ENCODE measurements around the gene MYLK2.

GRCh38 chr20:31870726-31871617 is 51.8 kb downstream of the MYLK2 start:
- TF ChIP-seq, protein P1, sequence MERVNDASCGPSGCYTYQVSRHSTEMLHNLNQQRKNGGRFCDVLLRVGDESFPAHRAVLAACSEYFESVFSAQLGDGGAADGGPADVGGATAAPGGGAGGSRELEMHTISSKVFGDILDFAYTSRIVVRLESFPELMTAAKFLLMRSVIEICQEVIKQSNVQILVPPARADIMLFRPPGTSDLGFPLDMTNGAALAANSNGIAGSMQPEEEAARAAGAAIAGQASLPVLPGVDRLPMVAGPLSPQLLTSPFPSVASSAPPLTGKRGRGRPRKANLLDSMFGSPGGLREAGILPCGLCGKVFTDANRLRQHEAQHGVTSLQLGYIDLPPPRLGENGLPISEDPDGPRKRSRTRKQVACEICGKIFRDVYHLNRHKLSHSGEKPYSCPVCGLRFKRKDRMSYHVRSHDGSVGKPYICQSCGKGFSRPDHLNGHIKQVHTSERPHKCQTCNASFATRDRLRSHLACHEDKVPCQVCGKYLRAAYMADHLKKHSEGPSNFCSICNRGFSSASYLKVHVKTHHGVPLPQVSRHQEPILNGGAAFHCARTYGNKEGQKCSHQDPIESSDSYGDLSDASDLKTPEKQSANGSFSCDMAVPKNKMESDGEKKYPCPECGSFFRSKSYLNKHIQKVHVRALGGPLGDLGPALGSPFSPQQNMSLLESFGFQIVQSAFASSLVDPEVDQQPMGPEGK (CRISPR knock-in tag; IDR thresholded peaks at IDR 0.05; ENCODE audit: borderline replicate concordance): no peak
- TF ChIP-seq ARNTL (CRISPR knock-in tag; IDR thresholded peaks at IDR 0.05; ENCODE audit: borderline replicate concordance, low read depth) (no peak), RARB (CRISPR knock-in tag; IDR thresholded peaks at IDR 0.05) (no peak), TCF4 (CRISPR knock-in tag; IDR thresholded peaks at IDR 0.05; ENCODE audit: borderline replicate concordance) (no peak), ZNF565 (CRISPR knock-in tag; conservative IDR thresholded peaks at IDR 0.05; ENCODE audit: low read depth) (no peak), GLIS3 (CRISPR knock-in tag; IDR thresholded peaks at IDR 0.05) (no peak), ZNF70 (CRISPR knock-in tag; IDR thresholded peaks at IDR 0.05) (no peak), BACH2 (CRISPR knock-in tag; IDR thresholded peaks at IDR 0.05; ENCODE audit: borderline replicate concordance) (no peak), PPARA (CRISPR knock-in tag; IDR thresholded peaks at IDR 0.05; ENCODE audit: borderline replicate concordance) (no peak), OSR1 (CRISPR knock-in tag; IDR thresholded peaks at IDR 0.05) (no peak), ESRRG (CRISPR knock-in tag; IDR thresholded peaks at IDR 0.05) (no peak), CSDC2 (CRISPR knock-in tag; IDR thresholded peaks at IDR 0.05) (no peak)

Data from SK-N-SH treated with all-trans-retinoic acid at 6 μM for 48 hours (cell line).